GM21447 (cell line): ENCODE data around the gene CYP27A1.

Experiments used
- ATAC-seq: cut with Tn5 transposase; IDR thresholded peaks from one replicate; pipeline ENCODE4 v1.9.1; 2021; ENCODE audit not compliant: unreplicated experiment

CYP27A1 gene

GRCh38 chr2:218857371-218858137 is 75.6 kb downstream of the CYP27A1 start:
- ATAC-seq = no peak

DNA sequence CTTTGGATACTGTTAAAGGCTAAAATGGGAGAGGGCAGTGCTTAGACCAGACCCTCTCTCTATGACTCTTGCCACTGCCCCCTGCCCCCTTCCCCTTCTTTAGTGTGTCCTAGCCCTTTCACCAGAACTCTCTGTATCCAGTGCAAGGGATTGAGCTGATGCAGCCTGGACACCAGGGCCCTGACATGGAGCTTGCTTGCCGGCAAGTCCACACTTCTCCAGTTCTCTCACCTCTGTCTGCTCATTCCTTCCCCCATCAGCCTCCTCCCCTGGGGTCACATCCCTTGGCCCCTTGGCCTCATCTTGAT is 76.1 kb downstream of the CYP27A1 start:
- ATAC-seq = no peak

DNA sequence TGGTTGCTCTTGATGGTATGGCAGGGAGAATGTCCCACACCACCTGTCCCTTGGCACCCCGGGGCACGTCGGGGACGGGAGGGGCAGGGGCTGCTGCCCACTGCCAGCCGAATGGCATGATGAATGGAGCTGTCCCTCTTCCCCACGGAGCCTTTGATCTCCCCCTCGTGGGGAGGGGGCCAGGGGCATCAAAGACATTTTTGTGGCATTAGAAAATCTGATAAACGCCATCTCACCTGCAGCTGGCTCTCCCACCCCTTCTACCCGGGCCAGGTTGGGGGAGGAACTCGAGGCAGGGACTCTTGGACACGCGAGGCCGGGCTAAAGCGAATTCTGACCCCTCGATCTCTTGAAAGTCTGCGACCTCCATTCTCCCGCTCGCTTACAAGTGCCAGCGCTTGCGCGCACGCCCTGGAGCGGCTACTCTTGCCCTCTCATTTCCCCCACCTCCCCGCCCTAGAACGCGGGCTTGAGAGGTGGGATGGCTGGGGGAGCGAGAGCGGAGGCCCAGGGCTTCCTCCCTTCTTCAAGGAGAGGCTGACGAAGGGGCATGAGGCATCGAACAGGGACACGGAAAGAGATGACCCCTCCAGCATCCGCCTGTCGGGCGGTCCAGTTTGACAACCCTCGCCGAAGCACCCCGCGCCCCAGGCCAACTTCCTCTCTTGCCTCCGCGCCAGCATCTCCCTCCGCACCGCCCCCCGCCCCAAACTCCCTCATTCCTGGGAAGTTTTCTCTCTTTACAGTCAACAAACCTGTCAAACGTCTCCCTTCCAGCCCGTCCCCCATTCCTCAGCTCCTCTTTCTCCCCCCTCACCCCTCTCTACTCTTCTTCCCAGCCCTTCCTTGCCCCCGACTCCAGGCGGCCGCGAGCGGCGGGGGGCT is 77.0 kb downstream of the CYP27A1 start:
- no peak for ATAC-seq

DNA sequence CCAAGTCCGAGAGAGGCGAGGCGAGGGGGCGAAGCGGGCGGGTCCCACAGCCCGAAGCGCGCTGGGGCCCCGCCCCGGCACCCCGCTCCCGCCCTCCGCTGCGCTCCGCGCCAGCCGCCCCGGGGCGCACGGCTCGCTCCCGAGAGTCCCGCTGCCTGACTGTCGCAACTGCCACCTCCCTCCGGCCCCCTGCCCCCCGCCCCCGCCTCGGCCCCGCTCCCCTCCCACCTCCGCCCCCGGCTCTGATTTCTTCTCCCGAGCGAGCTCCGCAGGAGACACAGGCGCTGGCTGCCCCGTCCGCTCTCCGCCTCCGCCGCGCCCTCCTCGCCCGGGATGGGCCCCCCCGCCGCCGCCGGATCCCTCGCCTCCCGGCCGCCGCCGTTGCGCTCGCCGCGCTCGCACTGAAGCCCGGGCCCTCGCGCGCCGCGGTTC is 77.6 kb downstream of the CYP27A1 start, which contains the start of gene WNT6:
WNT6 (plus strand) TSS at position 250 of the 432 bp plus-strand sequence. CDS start 233 bp downstream, outside the sequence.
- ATAC-seq = no peak

DNA sequence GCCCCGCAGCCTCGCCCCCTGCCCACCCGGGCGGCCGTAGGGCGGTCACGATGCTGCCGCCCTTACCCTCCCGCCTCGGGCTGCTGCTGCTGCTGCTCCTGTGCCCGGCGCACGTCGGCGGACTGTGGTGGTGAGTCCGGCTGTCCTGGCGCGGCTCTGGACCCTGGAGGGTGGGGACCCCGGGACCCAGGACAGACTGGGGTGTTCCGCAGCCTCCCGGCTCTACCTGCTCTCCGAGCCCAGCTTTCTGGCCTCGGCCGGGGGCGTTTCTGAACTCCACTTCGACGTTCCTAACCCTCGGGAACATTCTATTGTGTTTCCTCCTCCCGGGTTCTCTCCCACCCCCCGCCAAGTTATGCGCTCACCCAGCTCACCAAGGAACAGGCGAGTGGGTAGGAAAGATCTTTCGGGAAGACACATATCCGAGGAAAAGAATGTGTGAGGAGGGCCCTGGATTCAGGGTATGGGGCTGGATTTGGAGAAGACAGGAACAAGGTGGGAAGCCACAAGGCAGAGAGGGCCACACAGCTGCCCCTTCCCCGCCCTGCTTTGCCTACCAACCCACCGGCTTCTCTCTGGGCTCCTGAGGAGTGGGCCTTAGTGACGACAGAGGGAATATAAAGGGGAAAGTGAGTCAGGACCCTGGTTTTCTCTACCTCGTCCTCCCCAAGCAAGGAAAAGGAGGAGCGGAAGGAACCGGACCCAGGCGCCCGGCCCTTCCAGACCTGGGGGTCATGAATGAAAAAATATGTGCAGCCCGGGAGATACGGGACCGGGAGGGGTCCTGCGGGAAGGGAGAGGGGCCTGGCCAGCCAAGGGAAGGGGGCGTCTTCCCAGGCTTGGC is 78.3 kb downstream of the CYP27A1 start:
- ATAC-seq = no peak

GRCh38 chr2:218860950-218861381 is 79.0 kb downstream of the CYP27A1 start:
- no peak for ATAC-seq

DNA sequence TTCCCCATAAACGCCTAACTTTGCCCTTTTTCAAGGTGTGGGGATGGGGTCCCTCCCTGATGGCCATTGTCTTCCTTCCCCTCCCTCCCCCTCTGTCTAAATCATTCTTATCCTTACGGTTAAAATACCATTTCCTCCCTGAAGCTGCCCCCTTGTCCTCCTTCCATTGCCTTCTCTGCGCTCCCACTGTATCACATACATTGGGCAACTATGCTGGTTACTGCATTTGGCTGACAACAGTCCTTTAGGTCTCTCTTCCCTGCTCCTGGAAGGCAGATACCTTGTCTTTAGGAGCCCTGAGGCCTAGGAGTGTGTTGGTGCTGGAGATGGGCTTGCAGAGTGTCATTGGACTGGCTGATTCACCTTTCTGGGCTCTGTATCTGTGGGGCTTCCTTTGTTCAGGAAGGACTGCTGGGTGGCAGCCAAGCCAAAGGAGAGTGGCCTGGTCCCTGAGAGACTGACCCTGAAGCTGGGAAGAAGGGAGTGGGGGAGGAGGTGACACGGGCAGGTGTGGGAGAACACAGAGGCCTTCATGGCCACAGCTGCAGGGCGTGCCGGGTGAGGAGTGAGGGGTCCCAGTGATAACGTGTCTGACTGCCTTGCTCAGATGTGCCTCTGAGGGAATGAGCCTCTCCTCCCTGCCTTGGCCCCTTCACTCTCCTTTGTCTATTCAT is 79.8 kb downstream of the CYP27A1 start:
- ATAC-seq = no peak

DNA sequence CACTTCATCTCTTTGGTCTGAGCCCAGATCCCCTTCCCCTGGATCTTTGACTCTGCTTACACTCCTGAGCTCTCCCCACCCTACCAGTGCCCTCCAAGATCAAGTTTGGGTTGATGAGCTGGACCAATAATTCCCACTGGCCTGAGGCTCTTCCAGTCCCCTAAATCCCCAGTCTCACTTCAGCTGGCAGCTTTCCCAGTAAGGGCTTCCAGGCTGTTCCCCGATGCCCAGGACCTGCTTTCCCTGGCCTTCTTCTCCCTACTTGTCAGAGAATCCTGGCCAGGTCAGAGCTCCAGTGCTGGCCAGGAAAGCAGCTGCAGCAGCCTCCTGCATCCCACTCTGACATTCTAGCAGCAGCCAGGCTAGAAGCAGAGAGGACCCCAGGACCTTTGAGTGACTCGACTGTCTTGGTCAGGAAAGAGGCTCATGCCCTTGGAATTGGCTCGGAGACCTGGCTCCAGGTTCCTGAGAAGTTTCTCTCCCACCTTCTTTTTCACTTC is 81.1 kb downstream of the CYP27A1 start:
- ATAC-seq = no peak
